ENCODE data around the gene P2RY14.

Gene P2RY14

GRCh38 chr3:151275091-151275490 is 3.3 kb downstream of the P2RY14 start:
- Histone ChIP-seq H3K4me2 (ENCODE audit: low read length, poor library complexity, severe bottlenecking) (no peak overlapping the region), H4K8ac (ENCODE audit: low read length) (no peak overlapping the region), H3K23ac (ENCODE audit: low read length in 2 of 2) (no peak overlapping the region), H3K18ac (ENCODE audit: low read depth in 1 of 2, low read length in 2 of 2) (no peak overlapping the region), H3K4me3 (ENCODE audit: insufficient read depth in 1 of 2, low read depth in 1 of 2, low read length in 2 of 2) (no peak overlapping the region), H2BK15ac (ENCODE audit: low read depth, poor library complexity, severe bottlenecking) (no peak overlapping the region), H3K9ac (ENCODE audit: low read length) (no peak overlapping the region), H3K14ac (ENCODE audit: low read length in 2 of 2) (no peak overlapping the region), H2BK120ac (ENCODE audit: low read depth, low read length) (no peak overlapping the region), H3K36me3 (ENCODE audit: control insufficient read depth in 1 of 2, insufficient read depth in 2 of 2, low read depth in 1 of 2, low read length in 2 of 2) (no peaks in the 10 kb centered on the region), H2AFZ (ENCODE audit: low read depth, low read length) (no peak overlapping the region), H4K91ac (ENCODE audit: low read length) (no peak overlapping the region), H3K79me1 (replicated peaks; ENCODE audit: low read length, poor library complexity, severe bottlenecking) (no peaks in the 10 kb centered on the region), H2BK12ac (ENCODE audit: low read length in 2 of 2) (no peak overlapping the region), H3K27me3 (ENCODE audit: control insufficient read depth in 1 of 2, insufficient read depth in 1 of 2, low read length in 2 of 2) (peaks cover 0 to 9% of the 10 kb centered on the region in 2 experiments), H2BK5ac (ENCODE audit: low read depth, low read length, poor library complexity, severe bottlenecking) (no peak overlapping the region), H3K27ac (ENCODE audit: low read length, poor library complexity, severe bottlenecking) (no peak overlapping the region), H3K4me1 (ENCODE audit: control insufficient read depth, insufficient read depth, low read depth, low read length) (no peaks in the 10 kb centered on the region), H2AK5ac (ENCODE audit: low read length, severe bottlenecking) (no peak overlapping the region), H3K4ac (ENCODE audit: low read depth in 1 of 2, low read length in 2 of 2) (no peak overlapping the region), H3K9me3 (ENCODE audit: control insufficient read depth, low read length) (no peaks in the 10 kb centered on the region)
- no peak for DNase-seq
- 93% methylated on average over 3 of the region's 5 CpGs for WGBS

GRCh38 chr3:151269631-151270030 is 8.7 kb downstream of the P2RY14 start:
- 88% methylated on average over 5 of the region's 5 CpGs for WGBS
- H4K8ac ChIP-seq (ENCODE audit: low read length) = no peak overlapping the region

DNA sequence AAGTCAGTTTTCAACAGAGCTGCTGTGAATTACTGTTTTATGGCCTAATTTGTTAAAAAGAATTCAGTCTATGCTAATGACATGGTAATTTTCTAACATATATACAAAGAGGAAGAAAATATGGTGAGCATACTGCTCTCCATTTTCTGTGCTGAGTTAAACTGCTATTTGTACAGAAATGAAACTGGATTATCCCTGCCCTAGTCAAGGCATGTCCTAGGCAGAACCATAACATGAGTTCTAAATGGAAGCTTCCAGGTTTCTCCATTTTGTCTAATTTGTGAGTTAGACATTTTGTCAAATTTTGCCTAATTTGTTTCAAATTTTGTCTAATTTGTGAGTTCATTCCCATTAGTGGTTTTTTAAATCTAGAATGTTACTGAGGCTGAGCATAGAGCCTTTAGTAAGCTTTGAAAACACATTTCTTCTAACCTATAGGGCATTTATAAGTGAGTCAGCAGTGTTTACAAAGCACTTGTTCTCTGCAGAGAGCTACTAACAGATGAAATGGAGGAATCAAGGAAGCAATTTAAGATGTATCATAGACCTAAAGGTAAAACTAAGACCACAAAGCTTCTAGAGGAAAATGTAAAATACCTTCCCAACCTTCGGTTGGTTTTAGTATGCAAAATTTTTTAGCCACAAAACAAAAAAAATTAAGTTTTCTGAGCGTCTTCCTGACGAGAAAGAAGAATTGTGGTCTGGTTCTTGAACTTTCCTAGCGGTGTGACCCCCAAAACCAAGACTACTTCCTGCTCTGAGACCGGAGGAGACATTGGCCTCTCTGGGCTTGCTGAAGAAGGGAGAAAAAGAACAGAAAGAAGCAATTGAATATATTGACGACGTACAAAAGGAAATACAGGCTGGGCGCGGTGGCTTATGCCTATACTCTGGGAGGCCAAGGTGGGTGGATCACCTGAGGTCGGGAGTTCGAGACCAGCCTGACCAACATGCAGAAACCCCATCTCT is 9.8 kb downstream of the P2RY14 start:
- Histone ChIP-seq H3K36me3 (ENCODE audit: control insufficient read depth in 1 of 2, insufficient read depth in 2 of 2, low read depth in 1 of 2, low read length in 2 of 2) (no peaks in the 10 kb centered on the region), H3K14ac (ENCODE audit: low read length in 2 of 2) (no peak overlapping the region), H3K4me3 (ENCODE audit: insufficient read depth in 1 of 2, low read depth in 1 of 2, low read length in 2 of 2) (no peak overlapping the region), H2BK120ac (ENCODE audit: low read depth, low read length) (no peak overlapping the region), H4K91ac (ENCODE audit: low read length) (no peak overlapping the region), H2AFZ (ENCODE audit: low read depth, low read length) (no peak overlapping the region), H2BK5ac (ENCODE audit: low read depth, low read length, poor library complexity, severe bottlenecking) (no peak overlapping the region), H2BK15ac (ENCODE audit: low read depth, poor library complexity, severe bottlenecking) (no peak overlapping the region), H3K9me3 (ENCODE audit: control insufficient read depth, low read length) (no peaks in the 10 kb centered on the region), H3K4ac (ENCODE audit: low read depth in 1 of 2, low read length in 2 of 2) (peak overlapping the region in 1 of 2 experiments; percentile 76), H3K79me1 (replicated peaks; ENCODE audit: low read length, poor library complexity, severe bottlenecking) (no peaks in the 10 kb centered on the region), H3K18ac (ENCODE audit: low read depth in 1 of 2, low read length in 2 of 2) (no peak overlapping the region), H2BK12ac (ENCODE audit: low read length in 2 of 2) (no peak overlapping the region), H2AK5ac (ENCODE audit: low read length, severe bottlenecking) (no peak overlapping the region), H4K8ac (ENCODE audit: low read length) (no peak overlapping the region), H3K27me3 (ENCODE audit: control insufficient read depth in 1 of 2, insufficient read depth in 1 of 2, low read length in 2 of 2) (peaks cover 0 to 14% of the 10 kb centered on the region in 2 experiments), H3K4me2 (ENCODE audit: low read length, poor library complexity, severe bottlenecking) (no peak overlapping the region), H3K4me1 (ENCODE audit: control insufficient read depth, insufficient read depth, low read depth, low read length) (no peaks in the 10 kb centered on the region), H3K23ac (ENCODE audit: low read length in 2 of 2) (no peak overlapping the region), H3K9ac (ENCODE audit: low read length) (no peak overlapping the region), H3K27ac (ENCODE audit: low read length, poor library complexity, severe bottlenecking) (no peak overlapping the region)
- peak; percentile 33 for DNase-seq
- WGBS = 96% methylated on average over 9 of the region's 11 CpGs

More at GRCh38 chr3:151269631-151270030, 8.7 kb downstream of the P2RY14 start:
- no peak for DNase-seq
- H3K36me3 ChIP-seq (ENCODE audit: control insufficient read depth in 1 of 2, insufficient read depth in 2 of 2, low read depth in 1 of 2, low read length in 2 of 2) = no peaks in the 10 kb centered on the region
- H2BK15ac ChIP-seq (ENCODE audit: low read depth, poor library complexity, severe bottlenecking) = no peak overlapping the region
- no peaks in the 10 kb centered on the region for H3K4me1 ChIP-seq (ENCODE audit: control insufficient read depth, insufficient read depth, low read depth, low read length)
- H4K91ac ChIP-seq (ENCODE audit: low read length) = no peak overlapping the region
- H3K14ac ChIP-seq (ENCODE audit: low read length in 2 of 2) = no peak overlapping the region
- peak overlapping the region in 1 of 2 experiments; percentile 38 for H3K4me3 ChIP-seq (ENCODE audit: insufficient read depth in 1 of 2, low read depth in 1 of 2, low read length in 2 of 2)
- H3K9me3 ChIP-seq (ENCODE audit: control insufficient read depth, low read length) = no peaks in the 10 kb centered on the region
- peaks cover 0 to 14% of the 10 kb centered on the region in 2 experiments for H3K27me3 ChIP-seq (ENCODE audit: control insufficient read depth in 1 of 2, insufficient read depth in 1 of 2, low read length in 2 of 2)
- H2BK120ac ChIP-seq (ENCODE audit: low read depth, low read length) = no peak overlapping the region
- H2BK12ac ChIP-seq (ENCODE audit: low read length in 2 of 2) = no peak overlapping the region
- no peak overlapping the region for H2BK5ac ChIP-seq (ENCODE audit: low read depth, low read length, poor library complexity, severe bottlenecking)
- H2AFZ ChIP-seq (ENCODE audit: low read depth, low read length) = no peak overlapping the region
- H3K18ac ChIP-seq (ENCODE audit: low read depth in 1 of 2, low read length in 2 of 2) = no peak overlapping the region
- H3K27ac ChIP-seq (ENCODE audit: low read length, poor library complexity, severe bottlenecking) = no peak overlapping the region
- no peak overlapping the region for H2AK5ac ChIP-seq (ENCODE audit: low read length, severe bottlenecking)
- no peak overlapping the region for H3K23ac ChIP-seq (ENCODE audit: low read length in 2 of 2)
- no peak overlapping the region for H3K4ac ChIP-seq (ENCODE audit: low read depth in 1 of 2, low read length in 2 of 2)
- H3K79me1 ChIP-seq (replicated peaks; ENCODE audit: low read length, poor library complexity, severe bottlenecking) = no peaks in the 10 kb centered on the region
- no peak overlapping the region for H3K4me2 ChIP-seq (ENCODE audit: low read length, poor library complexity, severe bottlenecking)
- no peak overlapping the region for H3K9ac ChIP-seq (ENCODE audit: low read length)

- peak; percentile 43 for DNase-seq
- Histone ChIP-seq H2BK15ac (ENCODE audit: low read depth, poor library complexity, severe bottlenecking) (no peak overlapping the region), H3K79me1 (replicated peaks; ENCODE audit: low read length, poor library complexity, severe bottlenecking) (no peaks in the 10 kb centered on the region), H3K27me3 (ENCODE audit: control insufficient read depth in 1 of 2, insufficient read depth in 1 of 2, low read length in 2 of 2) (peaks cover 0 to 13% of the 10 kb centered on the region in 2 experiments), H4K91ac (ENCODE audit: low read length) (no peak overlapping the region), H3K36me3 (ENCODE audit: control insufficient read depth in 1 of 2, insufficient read depth in 2 of 2, low read depth in 1 of 2, low read length in 2 of 2) (no peaks in the 10 kb centered on the region), H3K23ac (ENCODE audit: low read length in 2 of 2) (no peak overlapping the region), H3K4me2 (ENCODE audit: low read length, poor library complexity, severe bottlenecking) (no peak overlapping the region), H2BK5ac (ENCODE audit: low read depth, low read length, poor library complexity, severe bottlenecking) (no peak overlapping the region), H3K4me3 (ENCODE audit: insufficient read depth in 1 of 2, low read depth in 1 of 2, low read length in 2 of 2) (no peak overlapping the region), H3K4me1 (ENCODE audit: control insufficient read depth, insufficient read depth, low read depth, low read length) (no peaks in the 10 kb centered on the region), H3K9me3 (ENCODE audit: control insufficient read depth, low read length) (no peaks in the 10 kb centered on the region), H3K18ac (ENCODE audit: low read depth in 1 of 2, low read length in 2 of 2) (no peak overlapping the region), H3K4ac (ENCODE audit: low read depth in 1 of 2, low read length in 2 of 2) (no peak overlapping the region), H2BK12ac (ENCODE audit: low read length in 2 of 2) (no peak overlapping the region), H2AFZ (ENCODE audit: low read depth, low read length) (no peak overlapping the region), H4K8ac (ENCODE audit: low read length) (no peak overlapping the region), H2BK120ac (ENCODE audit: low read depth, low read length) (no peak overlapping the region), H3K14ac (ENCODE audit: low read length in 2 of 2) (no peak overlapping the region), H2AK5ac (ENCODE audit: low read length, severe bottlenecking) (no peak overlapping the region), H3K9ac (ENCODE audit: low read length) (no peak overlapping the region), H3K27ac (ENCODE audit: low read length, poor library complexity, severe bottlenecking) (no peak overlapping the region)
- 33% methylated on average over 1 of the region's 1 CpG for WGBS
Observed at GRCh38 chr3:151267066-151267465, 11.3 kb downstream of the P2RY14 start.
